Loucy (cell line): ENCODE data around the gene AFTPH.

Experiments
- H2AFZ ChIP-seq: fragments of 200-600 bp; sonication (generic); 2 replicates; pipeline ENCODE4 v1.6.0; 2016; ENCODE audit warnings: antibody characterized with exemption, mild to moderate bottlenecking, low read length, moderate library complexity
- H3F3A ChIP-seq: fragments of 200-600 bp; 2 replicates; pipeline ENCODE4 v1.6.0; 2016; ENCODE audit warnings: antibody characterized with exemption, low read depth, mild to moderate bottlenecking
- H3K27me3 ChIP-seq: fragments of 200-600 bp; sonication (generic); 2 replicates; pipeline ENCODE4 v1.6.1; 2014; ENCODE audit warnings: low read length, mild to moderate bottlenecking; ENCODE audit not compliant: insufficient read depth, poor library complexity, severe bottlenecking
- H3K36me3 ChIP-seq: fragments of 200-600 bp; sonication (generic); 2 replicates; pipeline ENCODE4 v1.6.1; 2016; ENCODE audit warnings: low read length; ENCODE audit not compliant: insufficient read depth
- H3K4me1 ChIP-seq: fragments of 200-600 bp; sonication (generic); 2 replicates; pipeline ENCODE4 v1.5.1; 2014; ENCODE audit warnings: low read length, mild to moderate bottlenecking; ENCODE audit not compliant: insufficient read depth, poor library complexity, severe bottlenecking
- H3K4me2 ChIP-seq: fragments of 200-600 bp; sonication (generic); 2 replicates; pipeline ENCODE4 v1.6.0; 2014; ENCODE audit warnings: antibody characterized with exemption, low read length, low read depth, mild to moderate bottlenecking; ENCODE audit not compliant: poor library complexity, severe bottlenecking
- H3K4me3 ChIP-seq: fragments of 200-600 bp; sonication (generic); 2 replicates; pipeline ENCODE4 v1.5.1; 2014; ENCODE audit warnings: low read length, mild to moderate bottlenecking, mixed read lengths; ENCODE audit not compliant: poor library complexity, severe bottlenecking
- H3K79me2 ChIP-seq: fragments of 200-600 bp; sonication (generic); 2 replicates; pipeline ENCODE4 v1.6.1; 2014; ENCODE audit warnings: low read length; ENCODE audit not compliant: insufficient read depth
- H3K9ac ChIP-seq: fragments of 200-600 bp; sonication (generic); 2 replicates; pipeline ENCODE4 v1.6.0; 2014; ENCODE audit warnings: mild to moderate bottlenecking, low read depth, low read length, moderate library complexity; ENCODE audit not compliant: poor library complexity, severe bottlenecking
- H3K9me2 ChIP-seq: fragments of 200-600 bp; sonication (generic); replicated peaks from 2 replicates; pipeline ENCODE4 v1.6.1; 2016; ENCODE audit warnings: low read depth, low read length, mixed read lengths
- H3K9me3 ChIP-seq: fragments of 200-600 bp; sonication (generic); 2 replicates; pipeline ENCODE4 v1.6.1; 2014; ENCODE audit warnings: mild to moderate bottlenecking, antibody characterized with exemption, low read length, low read depth; ENCODE audit not compliant: insufficient read depth
- H4K20me1 ChIP-seq: fragments of 200-600 bp; sonication (generic); 2 replicates; pipeline ENCODE4 v1.6.0; 2014; ENCODE audit warnings: antibody characterized with exemption, low read length, mild to moderate bottlenecking; ENCODE audit not compliant: insufficient read depth, poor library complexity, severe bottlenecking
- CTCF ChIP-seq: fragments of 200-600 bp; sonication (generic); conservative IDR thresholded peaks from 2 replicates; pipeline ENCODE4 v1.5.1; 2014; ENCODE audit warnings: mild to moderate bottlenecking, antibody characterized with exemption, low read length
- EZH2phosphoT487 ChIP-seq: fragments of 200-600 bp; IDR thresholded peaks from 2 replicates; pipeline ENCODE4 v1.6.1; 2018; ENCODE audit warnings: antibody characterized with exemption, mild to moderate bottlenecking, moderate library complexity, borderline replicate concordance

The AFTPH gene

GRCh38 chr2:64609942-64610281, 85.8 kb downstream of the AFTPH start:
- Histone ChIP-seq H3F3A (no peaks in the 10 kb centered on the region), H3K9me2 (no peaks in the 10 kb centered on the region), H3K9me3 (no peaks in the 10 kb centered on the region), H3K4me2 (peak overlapping the region; percentile 47), H3K27me3 (no peaks in the 10 kb centered on the region), H4K20me1 (no peaks in the 10 kb centered on the region), H3K36me3 (no peaks in the 10 kb centered on the region), H3K9ac (peak overlapping the region; percentile 60), H3K4me1 (peaks cover 5% of the 10 kb centered on the region), H3K4me3 (peak overlapping the region; percentile 66), H2AFZ (peak overlapping the region; percentile 94), H3K79me2 (no peaks in the 10 kb centered on the region)
- TF ChIP-seq EZH2phosphoT487 (no peak), CTCF (no peak)

GRCh38 chr2:64610316-64610855, 86.3 kb downstream of the AFTPH start:
- H3K36me3 ChIP-seq, result no peaks in the 10 kb centered on the region
- H2AFZ ChIP-seq, result no peak overlapping the region
- H3K79me2 ChIP-seq, result no peaks in the 10 kb centered on the region
- H3F3A ChIP-seq, result no peaks in the 10 kb centered on the region
- no peak overlapping the region for H3K9ac ChIP-seq
- no peak for TF ChIP-seq EZH2phosphoT487
- TF ChIP-seq CTCF, result no peak
- no peaks in the 10 kb centered on the region for H4K20me1 ChIP-seq
- no peaks in the 10 kb centered on the region for H3K27me3 ChIP-seq
- H3K9me3 ChIP-seq, result no peaks in the 10 kb centered on the region
- H3K9me2 ChIP-seq, result no peaks in the 10 kb centered on the region
- no peak overlapping the region for H3K4me2 ChIP-seq
- H3K4me1 ChIP-seq, result peaks cover 5% of the 10 kb centered on the region
- no peak overlapping the region for H3K4me3 ChIP-seq

- Histone ChIP-seq H3K27me3 (no peaks in the 10 kb centered on the region), H3K4me1 (no peaks in the 10 kb centered on the region), H2AFZ (no peak overlapping the region), H3K79me2 (no peaks in the 10 kb centered on the region), H3K4me3 (no peak overlapping the region), H3K9me2 (no peaks in the 10 kb centered on the region), H3K9ac (no peak overlapping the region), H4K20me1 (no peaks in the 10 kb centered on the region), H3K4me2 (no peak overlapping the region), H3F3A (no peaks in the 10 kb centered on the region), H3K9me3 (no peaks in the 10 kb centered on the region), H3K36me3 (no peaks in the 10 kb centered on the region)
- TF ChIP-seq EZH2phosphoT487 (no peak), CTCF (no peak)
Observed at GRCh38 chr2:64612575-64613195, 88.6 kb downstream of the AFTPH start.
